HG02884 (cell line): ENCODE data around the gene RNU6-1.

Experiments used
- ATAC-seq: cut with Tn5 transposase; IDR thresholded peaks from one replicate; pipeline ENCODE4 v1.9.1; 2021; ENCODE audit warnings: mild to moderate bottlenecking, moderate library complexity; ENCODE audit not compliant: unreplicated experiment

RNU6-1 gene

DNA sequence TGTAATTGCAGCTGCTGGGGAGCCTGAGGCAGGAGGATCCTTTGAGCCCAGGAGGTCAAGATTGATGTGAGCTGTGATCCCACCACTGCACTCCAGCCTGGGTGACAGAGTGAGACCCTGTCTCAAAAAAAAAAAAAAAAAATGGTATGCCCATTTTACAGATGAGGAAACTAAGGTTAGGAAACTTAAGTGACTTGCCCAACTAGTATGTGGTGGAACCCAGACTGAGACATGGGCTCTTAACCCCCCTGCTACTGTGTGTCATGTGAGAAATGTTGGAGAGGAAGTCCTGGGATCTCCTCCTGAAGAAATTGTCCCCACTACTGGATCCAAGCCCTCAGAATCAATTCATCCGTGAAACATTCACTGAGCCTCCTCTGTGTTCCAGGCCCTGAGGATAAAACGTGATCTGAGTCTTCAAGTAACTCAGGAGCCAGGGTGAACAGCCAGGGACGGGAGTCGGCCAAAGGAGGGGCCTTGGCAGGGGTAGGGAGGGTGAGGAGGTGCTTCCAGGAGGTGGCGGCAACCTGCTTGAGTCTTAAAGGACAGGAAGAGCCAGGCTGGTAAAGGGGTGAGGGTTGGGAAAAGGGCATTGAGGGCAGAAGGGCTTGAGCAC, 19.6 kb upstream of the RNU6-1 start:
- no peak for ATAC-seq

DNA sequence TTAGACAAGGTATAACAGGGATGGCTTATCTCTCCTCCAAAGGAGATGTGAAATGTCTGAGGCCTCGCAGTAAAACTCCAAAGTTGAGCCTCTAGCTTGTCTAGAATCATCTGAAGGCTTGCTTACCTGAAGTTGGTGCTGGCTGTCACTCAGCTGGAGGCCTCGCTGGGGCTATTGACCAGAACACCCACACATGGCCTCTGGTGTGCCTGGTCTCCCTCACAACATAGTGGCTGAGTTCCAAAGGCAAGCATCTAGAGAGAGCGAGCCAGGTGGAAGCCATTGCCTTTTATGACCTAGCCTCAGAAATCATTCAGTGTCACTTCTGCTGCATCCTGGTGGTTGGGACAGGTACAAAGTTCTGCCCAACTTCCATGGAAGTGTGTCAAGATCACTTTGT, 17.4 kb upstream of the RNU6-1 start:
- no peak for ATAC-seq

DNA sequence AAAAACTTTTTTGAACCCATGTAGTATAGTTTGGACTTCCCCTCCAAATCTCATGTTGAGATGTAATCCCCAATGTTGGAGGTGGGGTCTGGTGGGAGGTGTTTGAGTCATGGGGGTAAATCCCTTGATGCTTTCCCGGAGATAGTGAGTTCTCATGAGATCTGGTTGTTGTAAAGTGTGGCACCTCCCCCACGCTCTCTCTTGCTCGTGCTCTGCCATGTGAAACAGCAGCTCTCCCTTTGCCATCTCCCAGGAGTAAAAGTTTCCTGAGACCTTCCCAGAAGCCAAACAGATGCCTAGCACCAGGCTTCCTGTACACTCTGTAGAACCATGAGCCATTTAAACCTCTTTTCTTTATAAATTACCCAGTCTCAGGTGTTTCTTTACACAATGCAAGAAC, 16.0 kb upstream of the RNU6-1 start:
- ATAC-seq = no peak

DNA sequence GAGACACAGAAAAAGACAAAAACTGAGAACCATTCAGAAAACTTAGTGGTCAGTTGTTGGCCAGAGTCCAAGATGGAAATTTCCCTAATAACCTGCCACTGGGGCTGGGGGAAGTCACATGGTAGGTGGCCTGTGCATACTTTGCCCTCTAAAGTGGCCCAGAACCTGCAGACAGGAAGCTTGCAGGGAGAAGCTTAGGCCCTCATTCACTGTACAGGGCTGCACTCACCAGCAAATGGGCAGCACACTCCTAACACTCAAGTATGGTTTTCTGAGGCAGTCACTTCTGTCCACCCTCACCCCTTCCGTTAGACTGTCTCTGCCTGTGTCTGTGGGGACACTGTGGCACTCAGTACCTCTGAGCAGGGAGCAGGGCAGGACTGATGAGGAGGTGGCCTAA, 14.5 kb upstream of the RNU6-1 start:
- ATAC-seq = no peak

DNA sequence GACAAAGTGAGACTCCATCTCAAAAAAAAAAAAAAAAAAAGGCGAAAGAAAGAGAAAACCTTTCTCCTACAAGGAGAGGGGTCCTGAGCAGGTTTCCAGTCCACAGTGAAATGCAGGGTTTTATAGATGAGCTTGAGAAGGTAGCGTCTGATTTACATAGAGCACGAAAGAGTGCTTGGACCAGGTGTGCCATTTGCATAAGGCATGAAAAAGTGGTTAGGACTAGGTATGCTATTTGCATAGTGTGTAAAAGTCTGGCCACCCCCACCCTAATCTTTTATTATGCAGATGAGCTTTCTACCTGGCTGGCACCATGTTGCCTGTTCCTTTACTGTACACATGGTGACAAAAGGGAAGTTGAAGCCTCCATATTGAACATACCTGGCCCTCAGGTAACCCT, 13.6 kb upstream of the RNU6-1 start:
- no peak for ATAC-seq

DNA sequence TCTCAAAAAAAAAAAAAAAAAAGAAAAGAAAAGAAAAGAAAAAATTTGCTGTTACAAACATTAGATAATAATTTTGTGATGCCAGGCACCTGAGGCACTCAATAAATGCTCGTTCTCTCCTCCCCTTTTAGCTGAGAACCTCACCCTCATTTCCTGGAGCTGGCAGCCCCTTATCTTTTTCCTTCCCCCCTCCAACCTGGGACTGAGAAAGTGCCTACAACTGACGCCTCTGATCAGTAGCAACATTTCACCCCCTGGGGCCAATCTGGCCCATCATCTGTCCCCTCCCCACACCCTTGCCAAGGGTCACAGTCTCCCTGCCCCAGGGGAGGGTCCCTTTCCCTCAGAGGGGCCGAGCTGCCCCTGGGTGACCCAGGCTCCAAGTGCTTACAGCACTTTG, 12.6 kb upstream of the RNU6-1 start:
- ATAC-seq = no peak

DNA sequence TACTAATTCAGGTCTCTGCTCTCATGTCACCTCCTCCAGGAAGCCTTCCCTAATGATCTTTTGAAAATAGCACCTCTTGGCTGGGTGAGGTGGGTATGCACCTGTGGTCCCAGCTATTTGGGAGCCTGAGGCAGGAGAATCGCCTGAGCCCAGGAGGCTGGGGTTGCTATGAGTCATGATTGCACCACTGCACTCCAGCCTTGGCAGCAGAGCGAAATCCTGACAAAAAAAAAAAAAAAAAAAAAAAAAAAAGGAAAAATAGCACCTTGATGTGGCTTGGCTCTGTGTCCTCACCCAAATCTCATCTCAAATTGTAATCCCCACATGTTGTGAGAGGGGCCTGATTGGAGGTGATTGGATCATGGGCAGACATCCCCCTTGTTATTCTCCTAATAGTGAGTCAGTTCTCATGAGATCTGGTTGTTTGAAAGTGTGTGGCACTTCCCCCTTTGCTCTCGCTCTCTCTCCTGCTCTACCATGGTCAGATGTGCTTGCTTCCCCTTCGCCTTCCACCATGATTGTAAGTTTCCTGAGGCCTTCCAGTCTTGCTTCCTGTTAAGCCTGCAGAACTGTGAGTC, 11.2 kb upstream of the RNU6-1 start:
- no peak for ATAC-seq

DNA sequence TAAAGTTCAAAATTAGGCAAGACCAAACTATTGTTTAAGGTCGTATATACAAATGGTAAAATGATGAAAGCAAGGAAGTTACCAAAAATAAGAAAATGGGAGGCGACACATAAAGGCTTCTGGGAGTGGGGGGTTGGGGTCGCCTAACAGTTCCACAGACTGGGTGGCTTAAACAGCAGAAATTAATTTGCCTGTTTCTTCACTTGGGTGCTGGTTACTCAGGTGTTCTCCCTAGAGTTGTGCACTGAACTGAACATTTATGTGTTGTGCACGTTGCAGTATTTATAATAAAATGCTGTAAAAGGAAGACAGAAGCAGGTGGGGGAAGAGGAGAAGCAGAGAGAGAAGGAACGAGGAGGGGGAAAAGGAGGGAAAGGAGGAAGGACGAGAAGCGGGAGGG, 10.5 kb upstream of the RNU6-1 start:
- no peak for ATAC-seq

DNA sequence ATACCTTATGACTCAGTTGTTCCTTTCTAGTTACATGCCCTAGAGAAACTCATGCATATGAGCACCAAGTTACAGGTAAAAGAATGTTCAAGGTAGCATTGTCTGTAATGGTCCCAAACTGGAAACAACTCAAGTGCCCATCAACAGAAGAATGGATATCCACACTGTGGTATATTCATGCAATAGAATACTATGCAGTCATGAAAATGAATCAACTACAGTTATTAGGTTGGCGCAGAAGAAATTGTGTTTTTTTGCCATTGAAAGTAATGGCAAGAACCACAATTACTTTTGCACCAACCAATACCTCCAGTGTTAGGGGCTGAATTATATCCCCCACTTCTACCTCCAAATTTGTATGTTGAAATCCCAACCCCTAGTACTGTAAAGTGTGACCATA, 9.7 kb upstream of the RNU6-1 start:
- no peak for ATAC-seq

DNA sequence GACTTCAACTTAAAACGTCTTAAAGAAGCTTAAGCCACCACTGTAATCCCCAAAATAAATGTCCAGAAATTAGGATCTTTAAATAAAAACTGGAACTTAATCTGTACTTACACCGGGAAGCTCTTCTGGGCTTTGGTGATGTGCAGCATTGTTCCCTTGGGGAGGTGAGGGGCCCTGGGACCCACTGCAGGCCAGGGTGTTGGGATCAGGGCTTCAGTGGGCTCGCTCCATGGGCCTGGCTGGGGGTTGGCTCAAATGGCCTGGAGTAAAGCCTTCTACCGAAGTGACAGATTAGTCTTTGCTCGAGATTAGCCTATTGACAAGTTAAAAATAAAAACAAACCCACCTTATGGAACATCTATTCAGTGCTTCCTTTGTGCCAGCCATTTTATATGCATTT, 6.1 kb upstream of the RNU6-1 start:
- ATAC-seq = no peak

DNA sequence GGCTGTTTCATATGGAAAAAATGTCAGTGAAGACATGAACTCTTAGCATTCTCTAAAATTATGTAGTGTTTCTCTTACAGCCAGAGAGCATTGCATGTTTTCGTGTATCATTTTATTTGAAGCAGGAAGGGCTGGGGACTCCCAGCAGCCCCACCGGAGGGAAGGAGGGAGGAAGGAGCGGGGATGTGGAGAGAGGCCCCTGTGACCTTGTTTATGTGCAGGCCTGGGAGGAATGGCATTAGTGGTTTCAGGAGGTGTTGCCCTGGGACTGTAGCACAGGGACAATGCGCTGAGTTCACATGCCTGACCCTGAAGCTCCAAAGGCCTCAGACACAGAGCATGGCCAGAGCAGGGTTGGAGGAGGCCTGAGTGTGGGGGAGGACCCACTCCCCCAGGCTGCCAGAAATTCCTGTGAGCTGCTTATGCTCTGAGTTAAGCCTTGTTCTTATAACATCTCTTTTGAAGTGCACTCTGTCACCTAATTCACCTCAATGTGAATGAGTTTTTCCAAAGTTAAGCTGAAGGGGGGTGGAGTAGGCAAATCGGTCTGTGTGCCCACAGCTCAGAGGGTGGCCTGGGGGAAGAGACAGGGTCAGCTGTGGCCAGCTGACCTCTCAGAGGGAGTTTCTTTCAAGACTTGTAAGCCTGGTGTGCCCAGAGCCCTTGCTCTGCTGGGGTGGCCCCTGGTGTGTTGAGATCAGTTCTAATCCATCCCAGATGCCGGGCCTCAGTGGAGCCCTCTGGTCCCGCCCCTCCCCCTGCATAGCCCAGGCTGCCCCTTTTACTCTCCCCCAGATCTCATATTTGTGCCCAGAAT, 3.9 kb upstream of the RNU6-1 start:
- ATAC-seq = no peak

DNA sequence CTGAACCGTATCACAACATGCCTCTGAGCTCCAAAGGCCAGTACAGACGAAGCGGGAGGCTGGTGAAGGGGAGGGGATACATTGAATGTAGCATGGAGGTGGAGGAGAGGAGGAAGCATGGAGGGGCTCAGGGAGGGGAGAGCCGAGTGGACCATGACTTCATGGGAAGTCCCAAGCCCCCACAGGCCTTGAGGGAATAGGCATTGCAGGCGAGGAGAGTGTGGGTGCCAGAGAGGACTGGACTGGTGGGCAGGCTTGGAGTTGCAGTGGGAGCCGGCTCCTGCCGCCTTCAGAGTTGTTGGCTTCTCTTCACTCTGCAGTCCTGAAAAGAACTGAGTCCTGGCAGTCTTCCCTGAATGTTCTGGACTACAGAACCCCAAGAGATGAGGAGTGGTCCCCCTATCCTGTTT, 3.3 kb upstream of the RNU6-1 start:
- no peak for ATAC-seq

DNA sequence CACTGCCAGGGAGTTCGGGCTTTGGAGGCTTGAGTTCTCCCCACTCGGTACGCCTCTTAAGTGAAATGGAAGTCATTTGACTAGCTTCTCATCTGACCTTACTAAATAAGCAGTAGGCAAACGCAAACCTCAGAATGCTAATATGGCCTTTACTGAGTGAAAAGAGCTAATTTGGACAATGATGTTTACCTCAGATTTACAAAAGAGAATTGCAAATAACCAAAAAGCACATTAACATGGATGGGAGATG, 1.6 kb upstream of the RNU6-1 start:
- ATAC-seq = no peak

DNA sequence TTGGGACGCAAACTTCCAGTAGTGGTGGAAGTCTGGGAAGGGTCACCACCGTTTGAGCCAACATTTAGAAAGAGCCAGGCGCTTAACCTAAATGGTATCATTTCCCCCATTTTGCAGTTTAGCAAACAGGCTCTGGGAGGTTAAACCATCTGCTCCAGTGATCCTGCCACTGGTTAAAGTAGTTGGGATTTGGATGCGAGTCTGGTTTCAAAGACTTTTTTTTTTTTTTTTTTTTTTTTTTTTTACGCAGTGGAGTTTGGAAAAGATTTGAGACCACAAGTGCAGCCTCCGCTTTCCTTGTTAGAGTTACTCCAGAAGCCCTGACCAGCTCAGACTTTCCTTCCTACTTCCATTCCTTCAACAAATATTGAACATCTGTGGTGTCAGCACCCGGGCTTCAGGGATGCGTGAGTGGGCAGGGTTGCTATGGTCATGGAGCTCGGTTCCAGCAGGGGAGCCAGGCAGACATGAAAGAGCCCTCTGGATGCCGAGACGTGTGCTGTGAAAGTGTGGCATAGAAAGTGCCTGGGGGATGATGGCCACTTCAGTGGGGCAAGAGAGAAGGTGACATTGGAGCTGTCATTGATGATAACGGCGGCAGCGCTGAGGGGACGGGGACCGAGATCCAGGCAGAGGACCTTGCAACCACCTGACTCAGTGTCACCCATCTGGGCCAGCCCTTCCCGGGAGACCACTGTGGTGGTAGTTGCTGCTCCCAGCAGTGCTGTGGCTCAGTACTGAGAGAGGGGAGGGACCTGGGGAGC, 1.1 kb upstream of the RNU6-1 start:
- no peak for ATAC-seq

DNA sequence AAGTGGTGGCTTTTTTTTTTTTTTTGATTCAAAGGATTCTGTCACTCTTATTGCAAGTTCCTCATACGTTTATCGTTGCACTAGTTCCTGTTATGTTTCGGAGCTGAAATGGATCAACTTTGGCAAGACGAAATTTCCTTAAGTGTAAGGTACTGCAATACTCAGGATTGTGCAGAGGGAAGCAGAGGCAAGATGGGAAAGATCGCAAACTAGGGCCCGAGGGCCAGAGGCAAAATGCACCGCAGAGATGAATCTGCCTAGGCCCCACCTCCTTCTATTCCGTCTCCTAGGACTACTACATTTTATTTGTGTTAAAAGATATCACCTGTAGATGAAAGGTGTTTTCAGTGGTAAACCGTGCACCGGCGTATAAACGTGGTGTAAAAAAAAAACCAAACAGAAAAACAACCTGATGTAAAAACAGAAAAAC, 331 bp downstream of the RNU6-1 start:
- ATAC-seq = no peak

DNA sequence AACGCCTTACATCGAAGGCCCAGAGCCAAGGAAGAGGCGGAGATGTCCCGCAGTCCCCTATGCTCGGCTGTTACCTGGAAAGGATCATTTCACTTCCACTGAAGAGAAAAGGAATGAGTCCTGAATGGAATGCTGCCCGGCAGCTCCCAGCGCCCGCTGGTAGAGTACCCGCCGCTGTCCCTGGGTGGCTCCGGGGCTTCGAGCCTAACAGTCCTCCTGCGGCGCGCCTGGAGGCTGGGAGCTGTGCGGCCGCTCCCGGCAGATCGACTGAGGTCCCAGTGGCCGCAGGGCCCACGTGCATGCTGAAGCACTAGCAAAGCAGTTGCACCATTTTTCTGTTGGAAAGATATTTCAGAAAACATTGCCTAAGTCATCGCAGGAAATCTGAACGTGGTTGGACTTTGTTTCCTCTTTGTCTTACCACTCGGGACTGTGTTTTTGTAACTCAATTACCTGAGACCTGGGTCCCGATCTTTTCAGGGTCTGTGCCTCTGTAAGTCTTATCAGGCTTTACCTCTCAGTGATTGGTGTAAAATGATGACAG, 984 bp downstream of the RNU6-1 start:
- no peak for ATAC-seq

DNA sequence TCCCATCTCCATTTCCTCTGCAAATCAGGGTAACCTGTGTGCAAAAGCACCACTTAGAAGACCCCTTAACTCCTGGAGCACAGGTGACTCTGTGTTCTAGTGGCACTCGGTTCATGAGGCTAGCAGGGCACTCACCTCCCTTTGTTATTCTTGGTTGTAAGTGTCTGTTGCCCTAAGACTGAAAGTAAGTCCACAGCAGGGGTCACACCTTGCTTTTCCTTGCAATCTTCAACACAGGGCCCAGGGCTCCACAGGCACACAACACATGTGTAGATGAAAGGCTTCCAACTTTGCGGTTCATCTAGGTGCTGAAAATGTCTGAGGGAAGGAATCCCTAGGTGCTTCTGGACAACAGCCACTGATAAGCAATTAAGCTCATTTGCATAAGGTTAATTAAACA, 2.9 kb downstream of the RNU6-1 start:
- no peak for ATAC-seq

DNA sequence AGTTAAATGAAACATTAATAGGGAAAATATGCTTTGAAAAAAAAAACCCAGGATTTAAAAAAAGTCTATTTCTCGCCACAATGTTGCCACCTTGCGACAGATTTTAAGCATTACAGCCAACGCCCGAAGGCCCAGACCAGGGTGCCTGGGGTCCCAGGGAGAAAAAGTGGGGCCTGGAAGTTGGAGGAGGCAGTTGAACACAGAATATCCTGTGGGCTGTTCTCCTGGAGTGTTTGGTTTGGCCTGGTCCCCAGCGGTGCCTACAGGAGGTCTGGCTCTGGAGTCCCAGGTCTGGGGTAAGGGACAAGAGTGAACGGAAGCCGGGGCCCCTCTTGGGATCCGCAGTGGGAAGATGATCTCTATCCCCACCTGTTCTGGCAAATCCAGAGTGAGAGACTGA, 3.4 kb downstream of the RNU6-1 start:
- no peak for ATAC-seq

DNA sequence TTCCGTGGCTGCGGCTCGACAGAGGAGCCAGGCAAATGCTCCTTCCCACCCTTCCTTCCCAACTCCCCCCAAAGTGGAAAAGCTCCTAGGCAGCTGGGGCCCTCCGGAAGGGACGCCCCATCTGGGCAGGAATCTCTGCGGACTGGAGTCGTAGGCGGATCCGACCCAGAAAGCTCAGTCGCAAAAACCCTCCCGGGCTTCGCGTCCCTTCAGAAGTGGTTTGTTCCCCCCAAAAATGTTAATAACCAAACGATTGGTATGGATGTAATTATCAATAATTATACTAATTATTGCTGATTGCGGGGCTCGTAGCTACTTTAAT, 3.8 kb downstream of the RNU6-1 start:
- ATAC-seq = no peak

DNA sequence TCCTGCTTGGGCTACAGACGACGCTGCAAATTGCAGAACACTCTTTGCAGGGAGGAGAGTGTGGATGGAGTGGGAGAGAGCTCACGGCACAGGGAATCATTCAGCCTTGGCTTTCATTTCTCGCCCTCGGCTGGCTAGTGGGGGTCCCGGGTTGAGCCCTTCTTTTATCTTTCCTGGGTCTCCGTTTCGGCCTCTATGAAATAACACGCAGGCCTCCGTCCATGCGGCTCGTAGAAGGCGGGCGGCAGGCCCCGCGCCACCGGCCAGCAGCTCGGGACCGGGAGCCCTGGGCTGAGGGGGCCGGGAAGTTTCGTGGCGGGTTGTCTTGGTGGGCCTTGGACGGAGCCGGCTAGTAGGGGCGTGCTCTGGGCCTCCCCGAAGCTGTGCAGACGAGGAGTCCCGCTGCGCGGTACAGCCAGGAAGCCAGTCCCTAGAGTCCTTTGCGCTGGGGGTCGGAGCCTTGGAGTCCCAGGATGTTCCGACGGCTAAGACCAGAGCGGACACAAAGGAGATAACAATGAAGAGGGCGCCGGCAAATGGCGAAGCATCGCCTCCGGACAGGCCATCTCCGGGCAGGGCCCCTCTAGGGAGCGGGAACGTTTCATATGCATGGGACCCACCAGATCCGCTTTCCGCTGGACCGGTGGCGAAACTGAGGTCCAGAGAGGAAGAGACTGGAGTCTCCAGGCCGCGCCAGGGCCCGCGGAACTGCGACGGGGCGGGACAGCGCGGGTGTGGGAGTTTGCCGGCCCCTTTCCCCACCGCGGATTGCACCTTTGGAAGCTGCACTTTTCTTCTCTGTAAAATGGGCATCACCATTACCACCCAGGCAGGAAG, 4.3 kb downstream of the RNU6-1 start:
- no peak for ATAC-seq
